ENCODE data around the gene PLCB1. TPM values are rescaled to one million over a fixed set of nuclear protein-coding genes. Genes with fewer than 3 reads are reported as not detected.

PLCB1 gene
- total and polyA plus RNA-seq, 10 of the 15 experiments (the other 5 are each of a cell fraction or from before 2014, with no cell fraction given): 0.05 to 5.3 (median 0.17) TPM; not detected in 1

DNA sequence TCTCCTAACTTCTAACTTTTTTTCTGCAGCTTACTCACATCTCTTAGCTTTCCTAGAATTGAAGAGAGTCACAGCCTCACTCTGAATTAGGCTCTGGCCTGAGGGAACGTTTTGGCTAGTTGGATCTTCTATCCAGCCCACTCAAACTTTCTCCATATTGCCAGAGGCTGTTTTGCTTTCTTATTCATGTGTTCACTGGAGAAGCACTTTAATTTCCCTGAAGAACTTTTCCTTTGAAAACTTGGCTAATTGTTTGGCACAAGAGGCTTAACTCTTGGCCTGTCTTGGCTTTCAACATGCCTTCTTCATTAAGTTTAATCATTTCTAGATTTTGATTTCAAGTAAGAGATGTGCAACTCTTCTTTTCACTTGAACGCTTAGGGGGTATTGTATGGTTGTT, 798.7 kb downstream of the PLCB1 start:
- POLR2A ChIA-PET: no interaction called here
- Histone ChIP-seq H3K36me3 (ENCODE audit: control insufficient read depth in 2 of 2, insufficient read depth in 2 of 2, low read length in 1 of 2) (no peaks in the 10 kb centered on the region), H3K4me1 (ENCODE audit: control insufficient read depth, insufficient read depth, low read length) (no peaks in the 10 kb centered on the region), H3K27ac (ENCODE audit: control insufficient read depth, insufficient read depth) (no peak overlapping the region), H2AFZ (ENCODE audit: control insufficient read depth, low read depth, low read length) (no peak overlapping the region), H4K20me1 (ENCODE audit: control insufficient read depth, insufficient read depth) (no peaks in the 10 kb centered on the region), H3K9me3 (replicated peaks; ENCODE audit: control insufficient read depth, insufficient read depth, low read length) (no peaks in the 10 kb centered on the region), H3K27me3 (replicated peaks in 1 of 2; ENCODE audit: control insufficient read depth in 2 of 2, insufficient read depth in 2 of 2, low read length in 1 of 2) (no peaks in the 10 kb centered on the region), H3K9ac (ENCODE audit: control insufficient read depth, insufficient read depth, low read length) (no peak overlapping the region), H3K79me2 (ENCODE audit: control insufficient read depth, insufficient read depth, low read length) (no peaks in the 10 kb centered on the region), H3K4me2 (ENCODE audit: control insufficient read depth, insufficient read depth) (no peak overlapping the region), H3K4me3 (no peak overlapping the region)
- in situ Hi-C loops (cut with MboI) (no loop called here), intact Hi-C loops (cut with micrococcal nuclease; ENCODE audit: unreplicated experiment) (no loop called here)
- RAD21 ChIA-PET (ENCODE audit: unreplicated experiment): no interaction called here
- FAIRE-seq: no peak
- WGBS (ENCODE audit: insufficient coverage, insufficient replicate concordance, low lambda C conversion rate, missing lambda C conversion rate): 3% methylated on average over 2 of the region's 2 CpGs
- SMC1A ChIA-PET (ENCODE audit: uncharacterized antibody, unreplicated experiment): no interaction called here
- CTCF ChIA-PET: no interaction called here
- no peak for DNase-seq (ENCODE audit: low read depth, low spot score)
- no TSS peak for BruUV-seq (replicated peaks)
- TF ChIP-seq PML (IDR thresholded peaks at IDR 0.05; ENCODE audit: low read length): no peak
- TF ChIP-seq, protein P1, sequence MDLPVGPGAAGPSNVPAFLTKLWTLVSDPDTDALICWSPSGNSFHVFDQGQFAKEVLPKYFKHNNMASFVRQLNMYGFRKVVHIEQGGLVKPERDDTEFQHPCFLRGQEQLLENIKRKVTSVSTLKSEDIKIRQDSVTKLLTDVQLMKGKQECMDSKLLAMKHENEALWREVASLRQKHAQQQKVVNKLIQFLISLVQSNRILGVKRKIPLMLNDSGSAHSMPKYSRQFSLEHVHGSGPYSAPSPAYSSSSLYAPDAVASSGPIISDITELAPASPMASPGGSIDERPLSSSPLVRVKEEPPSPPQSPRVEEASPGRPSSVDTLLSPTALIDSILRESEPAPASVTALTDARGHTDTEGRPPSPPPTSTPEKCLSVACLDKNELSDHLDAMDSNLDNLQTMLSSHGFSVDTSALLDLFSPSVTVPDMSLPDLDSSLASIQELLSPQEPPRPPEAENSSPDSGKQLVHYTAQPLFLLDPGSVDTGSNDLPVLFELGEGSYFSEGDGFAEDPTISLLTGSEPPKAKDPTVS (IDR thresholded peaks at IDR 0.05; ENCODE audit: low read depth, low read length): no peak
- ATAC-seq: no peak

DNA sequence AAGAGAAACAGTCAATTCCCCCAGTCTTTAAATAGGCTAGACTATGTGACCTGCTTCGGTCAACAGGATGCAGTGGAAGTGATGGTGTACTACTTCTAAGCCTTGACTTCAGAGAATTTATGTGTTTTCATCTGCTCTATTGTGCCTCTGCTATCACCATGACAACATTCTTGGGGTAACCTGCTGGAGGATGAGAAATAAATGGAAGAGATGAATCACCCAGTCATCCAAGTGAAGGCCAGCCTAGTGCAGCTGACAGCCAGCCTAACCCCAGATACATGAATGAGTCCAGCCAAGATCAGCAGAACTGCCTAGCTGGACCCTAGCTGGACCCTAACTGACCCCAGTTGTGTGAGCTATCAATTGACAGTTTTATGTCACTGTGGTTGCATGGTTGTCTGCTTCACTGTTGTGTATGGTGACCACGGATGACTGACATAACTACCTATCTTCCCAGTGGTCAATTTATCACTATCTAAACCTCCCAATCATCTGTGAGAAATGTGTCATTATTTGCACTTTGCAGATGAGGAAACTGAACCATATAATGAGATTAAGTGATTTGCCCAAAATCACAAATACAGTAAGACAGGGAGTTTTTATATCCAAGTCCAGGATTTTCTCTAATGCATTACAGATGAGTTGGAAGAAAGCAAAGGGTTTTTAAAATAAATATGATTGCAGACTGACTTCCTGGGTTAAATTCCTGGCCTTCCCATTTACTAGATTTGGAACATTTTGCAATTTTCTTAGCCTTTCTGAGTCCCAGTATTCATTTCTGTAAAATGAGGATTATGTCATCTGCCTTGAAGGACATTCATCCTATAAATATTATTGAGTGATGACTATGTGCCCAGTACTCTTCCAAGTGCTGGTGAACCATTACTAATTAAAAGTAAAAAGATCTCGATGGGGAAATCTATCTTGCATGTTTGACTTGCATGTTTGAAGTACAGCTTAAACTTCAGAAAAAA, 800.4 kb downstream of the PLCB1 start:
- POLR2A ChIA-PET: no interaction called here
- Histone ChIP-seq H3K4me1 (ENCODE audit: control insufficient read depth, insufficient read depth, low read length) (no peaks in the 10 kb centered on the region), H3K4me3 (no peak overlapping the region), H4K20me1 (ENCODE audit: control insufficient read depth, insufficient read depth) (no peaks in the 10 kb centered on the region), H3K9ac (ENCODE audit: control insufficient read depth, insufficient read depth, low read length) (no peak overlapping the region), H3K27me3 (replicated peaks in 1 of 2; ENCODE audit: control insufficient read depth in 2 of 2, insufficient read depth in 2 of 2, low read length in 1 of 2) (no peaks in the 10 kb centered on the region), H3K4me2 (ENCODE audit: control insufficient read depth, insufficient read depth) (no peak overlapping the region), H3K36me3 (ENCODE audit: control insufficient read depth in 2 of 2, insufficient read depth in 2 of 2, low read length in 1 of 2) (no peaks in the 10 kb centered on the region), H2AFZ (ENCODE audit: control insufficient read depth, low read depth, low read length) (no peak overlapping the region), H3K9me3 (replicated peaks; ENCODE audit: control insufficient read depth, insufficient read depth, low read length) (no peaks in the 10 kb centered on the region), H3K79me2 (ENCODE audit: control insufficient read depth, insufficient read depth, low read length) (no peaks in the 10 kb centered on the region), H3K27ac (ENCODE audit: control insufficient read depth, insufficient read depth) (no peak overlapping the region)
- FAIRE-seq (no peak), DNase-seq (ENCODE audit: low read depth, low spot score) (no peak), ATAC-seq (no peak)
- 2% methylated on average over 3 of the region's 3 CpGs for WGBS (ENCODE audit: insufficient coverage, insufficient replicate concordance, low lambda C conversion rate, missing lambda C conversion rate)
- intact Hi-C loops (cut with micrococcal nuclease; ENCODE audit: unreplicated experiment): no loop called here
- in situ Hi-C loops (cut with MboI): no loop called here
- RAD21 ChIA-PET (ENCODE audit: unreplicated experiment): no interaction called here
- CTCF ChIA-PET: no interaction called here
- no TSS peak for BruUV-seq (replicated peaks)
- SMC1A ChIA-PET (ENCODE audit: uncharacterized antibody, unreplicated experiment): no interaction called here
- TF ChIP-seq, protein P2, sequence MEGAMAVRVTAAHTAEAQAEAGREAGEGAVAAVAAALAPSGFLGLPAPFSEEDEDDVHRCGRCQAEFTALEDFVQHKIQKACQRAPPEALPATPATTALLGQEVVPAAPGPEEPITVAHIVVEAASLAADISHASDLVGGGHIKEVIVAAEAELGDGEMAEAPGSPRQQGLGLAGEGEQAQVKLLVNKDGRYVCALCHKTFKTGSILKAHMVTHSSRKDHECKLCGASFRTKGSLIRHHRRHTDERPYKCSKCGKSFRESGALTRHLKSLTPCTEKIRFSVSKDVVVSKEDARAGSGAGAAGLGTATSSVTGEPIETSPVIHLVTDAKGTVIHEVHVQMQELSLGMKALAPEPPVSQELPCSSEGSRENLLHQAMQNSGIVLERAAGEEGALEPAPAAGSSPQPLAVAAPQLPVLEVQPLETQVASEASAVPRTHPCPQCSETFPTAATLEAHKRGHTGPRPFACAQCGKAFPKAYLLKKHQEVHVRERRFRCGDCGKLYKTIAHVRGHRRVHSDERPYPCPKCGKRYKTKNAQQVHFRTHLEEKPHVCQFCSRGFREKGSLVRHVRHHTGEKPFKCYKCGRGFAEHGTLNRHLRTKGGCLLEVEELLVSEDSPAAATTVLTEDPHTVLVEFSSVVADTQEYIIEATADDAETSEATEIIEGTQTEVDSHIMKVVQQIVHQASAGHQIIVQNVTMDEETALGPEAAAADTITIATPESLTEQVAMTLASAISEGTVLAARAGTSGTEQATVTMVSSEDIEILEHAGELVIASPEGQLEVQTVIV (IDR thresholded peaks at IDR 0.05; ENCODE audit: borderline replicate concordance, partially characterized antibody): no peak
- TF ChIP-seq CHD1 (IDR thresholded peaks at IDR 0.05; ENCODE audit: low read depth, low read length) (no peak), SUZ12 (IDR thresholded peaks at IDR 0.05; ENCODE audit: unreplicated experiment) (no peak)
- TF ChIP-seq, protein P3, sequence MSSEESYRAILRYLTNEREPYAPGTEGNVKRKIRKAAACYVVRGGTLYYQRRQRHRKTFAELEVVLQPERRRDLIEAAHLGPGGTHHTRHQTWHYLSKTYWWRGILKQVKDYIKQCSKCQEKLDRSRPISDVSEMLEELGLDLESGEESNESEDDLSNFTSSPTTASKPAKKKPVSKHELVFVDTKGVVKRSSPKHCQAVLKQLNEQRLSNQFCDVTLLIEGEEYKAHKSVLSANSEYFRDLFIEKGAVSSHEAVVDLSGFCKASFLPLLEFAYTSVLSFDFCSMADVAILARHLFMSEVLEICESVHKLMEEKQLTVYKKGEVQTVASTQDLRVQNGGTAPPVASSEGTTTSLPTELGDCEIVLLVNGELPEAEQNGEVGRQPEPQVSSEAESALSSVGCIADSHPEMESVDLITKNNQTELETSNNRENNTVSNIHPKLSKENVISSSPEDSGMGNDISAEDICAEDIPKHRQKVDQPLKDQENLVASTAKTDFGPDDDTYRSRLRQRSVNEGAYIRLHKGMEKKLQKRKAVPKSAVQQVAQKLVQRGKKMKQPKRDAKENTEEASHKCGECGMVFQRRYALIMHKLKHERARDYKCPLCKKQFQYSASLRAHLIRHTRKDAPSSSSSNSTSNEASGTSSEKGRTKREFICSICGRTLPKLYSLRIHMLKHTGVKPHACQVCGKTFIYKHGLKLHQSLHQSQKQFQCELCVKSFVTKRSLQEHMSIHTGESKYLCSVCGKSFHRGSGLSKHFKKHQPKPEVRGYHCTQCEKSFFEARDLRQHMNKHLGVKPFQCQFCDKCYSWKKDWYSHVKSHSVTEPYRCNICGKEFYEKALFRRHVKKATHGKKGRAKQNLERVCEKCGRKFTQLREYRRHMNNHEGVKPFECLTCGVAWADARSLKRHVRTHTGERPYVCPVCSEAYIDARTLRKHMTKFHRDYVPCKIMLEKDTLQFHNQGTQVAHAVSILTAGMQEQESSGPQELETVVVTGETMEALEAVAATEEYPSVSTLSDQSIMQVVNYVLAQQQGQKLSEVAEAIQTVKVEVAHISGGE (CRISPR knock-in tag; IDR thresholded peaks at IDR 0.05): no peak
